GM12873 (cell line): ENCODE results near the gene BTG4.

Experiments used
- CTCF ChIP-seq: IDR thresholded peaks from 2 replicates; pipeline ENCODE4 v1.5.1; 2012; ENCODE audit warnings: low read depth, mild to moderate bottlenecking, moderate library complexity, low read length, control low read depth; ENCODE audit not compliant: insufficient read depth; ENCODE audit errors: missing control alignments

BTG4 gene

GRCh38 chr11:111541254-111542061 is 29.3 kb upstream of the BTG4 start:
- TF ChIP-seq CTCF, result no peak

- no peak for TF ChIP-seq CTCF
Observed at GRCh38 chr11:111540937-111541253, 28.7 kb upstream of the BTG4 start.

- no peak for TF ChIP-seq CTCF
Observed at GRCh38 chr11:111540114-111540936, 28.1 kb upstream of the BTG4 start, which contains the start of gene LAYN. Gene LAYN, plus strand, starts transcription at chr11:111540720. Its CDS starts 124 bp downstream, at chr11:111540844.

- no peak for TF ChIP-seq CTCF
Observed at GRCh38 chr11:111539426-111540113, 27.4 kb upstream of the BTG4 start.

- TF ChIP-seq CTCF, result no peak
Observed at GRCh38 chr11:111538407-111539114, 26.4 kb upstream of the BTG4 start.

GRCh38 chr11:111537336-111537860 is 25.2 kb upstream of the BTG4 start:
- no peak for TF ChIP-seq CTCF
